Breast epithelium (tissue), 3 donors: ENCODE results near the gene RFT1.

Experiments used
- POLR2A ChIP-seq: fragments of 450-650 bp; IDR thresholded peaks from one replicate; pipeline ENCODE4 v1.6.1; 2016; ENCODE audit warnings: antibody characterized with exemption, mild to moderate bottlenecking, moderate library complexity
- POLR2AphosphoS5 ChIP-seq, 3 donors: sonication (generic); formaldehyde crosslinking; IDR thresholded peaks; one replicate each; pipeline ENCODE4 v1.6.1; 2017; ENCODE audit warnings: antibody characterized with exemption in 3 of 3
- TF ChIP-seq, protein P1 (sequence below), 3 donors: fragments of 450-650 bp; IDR thresholded peaks; one replicate each; pipeline ENCODE4 v1.5.1; 2016 to 2017; ENCODE audit warnings: antibody characterized with exemption in 3 of 3, mild to moderate bottlenecking in 3 of 3, moderate library complexity in 3 of 3

DNA sequence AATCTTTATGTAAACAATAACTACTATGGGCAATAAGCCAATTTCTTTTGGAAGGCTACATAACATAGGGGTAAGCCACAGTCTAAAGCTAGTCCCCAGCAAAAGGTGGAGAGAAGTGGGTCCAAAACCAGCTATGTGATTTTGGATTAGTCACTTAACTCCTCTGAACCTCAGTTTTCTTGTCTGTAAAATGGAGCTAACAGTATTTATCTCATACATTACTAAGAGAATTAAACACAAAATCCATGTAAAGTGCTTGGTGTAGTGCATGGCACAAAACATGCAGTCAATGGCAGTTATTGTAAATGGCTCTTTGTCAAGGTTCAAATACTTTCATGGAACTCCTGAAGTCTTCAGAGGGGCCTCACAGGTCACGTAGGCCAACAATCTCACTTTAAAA is 13.3 kb downstream of the RFT1 start:
- TF ChIP-seq, protein P1, sequence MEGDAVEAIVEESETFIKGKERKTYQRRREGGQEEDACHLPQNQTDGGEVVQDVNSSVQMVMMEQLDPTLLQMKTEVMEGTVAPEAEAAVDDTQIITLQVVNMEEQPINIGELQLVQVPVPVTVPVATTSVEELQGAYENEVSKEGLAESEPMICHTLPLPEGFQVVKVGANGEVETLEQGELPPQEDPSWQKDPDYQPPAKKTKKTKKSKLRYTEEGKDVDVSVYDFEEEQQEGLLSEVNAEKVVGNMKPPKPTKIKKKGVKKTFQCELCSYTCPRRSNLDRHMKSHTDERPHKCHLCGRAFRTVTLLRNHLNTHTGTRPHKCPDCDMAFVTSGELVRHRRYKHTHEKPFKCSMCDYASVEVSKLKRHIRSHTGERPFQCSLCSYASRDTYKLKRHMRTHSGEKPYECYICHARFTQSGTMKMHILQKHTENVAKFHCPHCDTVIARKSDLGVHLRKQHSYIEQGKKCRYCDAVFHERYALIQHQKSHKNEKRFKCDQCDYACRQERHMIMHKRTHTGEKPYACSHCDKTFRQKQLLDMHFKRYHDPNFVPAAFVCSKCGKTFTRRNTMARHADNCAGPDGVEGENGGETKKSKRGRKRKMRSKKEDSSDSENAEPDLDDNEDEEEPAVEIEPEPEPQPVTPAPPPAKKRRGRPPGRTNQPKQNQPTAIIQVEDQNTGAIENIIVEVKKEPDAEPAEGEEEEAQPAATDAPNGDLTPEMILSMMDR (IDR thresholded peaks at IDR 0.05): no peak
- TF ChIP-seq POLR2A (no peak), POLR2AphosphoS5 (IDR thresholded peaks at IDR 0.05) (no peak)
